Frontal cortex (tissue), 4 donors: ENCODE data around the gene FOXO4. TPM values are rescaled to one million over a fixed set of nuclear protein-coding genes. Genes with fewer than 3 reads are reported as not detected.

Experiments
- DNase-seq, 2 donors: peaks; one replicate each; pipeline ENCODE4 v3.0.0; 2012; ENCODE audit warnings: low spot score in 2 of 2
- FAIRE-seq: peaks from 2 replicates; lab custom pipeline; 2012; peaks lifted over from hg19 to GRCh38; lab: Jason Lieb, UNC
- total RNA-seq: library from RNA; depleted of rRNA; stranded (reverse); fragments of >200 nt; gene quantifications from one replicate; pipeline ENCODE4 v1.2.3, GENCODE V29; 2014
- donor health status: control.
- donor health status: control.
- donor health status: control.

FOXO4 gene
- total RNA-seq, 1 donor from 2014 or later = 3.7 TPM

- FAIRE-seq (no peak), DNase-seq (peak in 1 of 2 donors; percentile 30)
These were observed 2.7 kb downstream of the FOXO4 start for GRCh38 chrX:71098302-71098701.

- no peak for FAIRE-seq
- DNase-seq = no peak
These were observed 3.4 kb downstream of the FOXO4 start for GRCh38 chrX:71098951-71099506.

- FAIRE-seq = no peak
- no peak for DNase-seq
These were observed 4.1 kb downstream of the FOXO4 start for GRCh38 chrX:71099736-71100135.

- FAIRE-seq (no peak), DNase-seq (no peak)
These were observed 5.2 kb downstream of the FOXO4 start for GRCh38 chrX:71100581-71101505.

- FAIRE-seq = no peak
- no peak for DNase-seq
These were observed 6.6 kb downstream of the FOXO4 start for GRCh38 chrX:71102292-71102691.

GRCh38 chrX:71103110-71103983, 7.7 kb downstream of the FOXO4 start:
- DNase-seq (no peak), FAIRE-seq (no peak)

- DNase-seq (no peak), FAIRE-seq (no peak)
These were observed 10.0 kb downstream of the FOXO4 start for GRCh38 chrX:71105628-71106027.

- no peak for DNase-seq
- no peak for FAIRE-seq
These were observed 10.8 kb downstream of the FOXO4 start, which contains the start of gene CXorf65 for GRCh38 chrX:71106427-71106826. TSS of gene CXorf65 (minus strand) at chrX:71106740. CDS start at chrX:71106556, 184 bp downstream.

- DNase-seq = no peak
- no peak for FAIRE-seq
These were observed 11.6 kb downstream of the FOXO4 start for GRCh38 chrX:71107245-71107644.

- DNase-seq (no peak), FAIRE-seq (no peak)
These were observed 12.2 kb downstream of the FOXO4 start for GRCh38 chrX:71107762-71108360.

- FAIRE-seq = no peak
- no peak for DNase-seq
These were observed 13.4 kb downstream of the FOXO4 start for GRCh38 chrX:71109051-71109450.

- DNase-seq (no peak), FAIRE-seq (no peak)
These were observed 15.6 kb downstream of the FOXO4 start, which contains the start of gene IL2RG for GRCh38 chrX:71111141-71111843. TSS of gene IL2RG (minus strand) at chrX:71111577. CDS start at chrX:71111539, 38 bp downstream.

- DNase-seq (no peak), FAIRE-seq (no peak)
These were observed 16.3 kb downstream of the FOXO4 start for GRCh38 chrX:71111921-71112431.

- no peak for DNase-seq
- FAIRE-seq = no peak
These were observed 21.7 kb downstream of the FOXO4 start for GRCh38 chrX:71117358-71117757.

- DNase-seq (peak; percentile 50 to 83), FAIRE-seq (no peak)
These were observed 22.7 kb downstream of the FOXO4 start, which contains the start of gene MED12 for GRCh38 chrX:71118032-71118984. TSS of gene MED12 (plus strand) at chrX:71118596. CDS start at chrX:71118755, 159 bp downstream.

- FAIRE-seq (no peak), DNase-seq (peak in 1 of 2 donors; percentile 9)
These were observed 23.4 kb downstream of the FOXO4 start for GRCh38 chrX:71118985-71119535.

GRCh38 chrX:71128166-71128833, 32.6 kb downstream of the FOXO4 start:
- FAIRE-seq = no peak
- DNase-seq = no peak
